ENCODE results near the gene PROKR1. TPM values are rescaled to one million over a fixed set of nuclear protein-coding genes. Genes with fewer than 3 reads are reported as not detected.

Gene PROKR1
- polyA plus RNA-seq, 2 donors, result 0.01 to 0.02 TPM

- Histone ChIP-seq H3K36me3 (ENCODE audit: control insufficient read depth in 2 of 2, insufficient read depth in 2 of 2, low read length in 1 of 2) (no peaks in the 10 kb centered on the region), H3K27ac (ENCODE audit: low read depth in 2 of 2, low read length in 1 of 2) (no peak overlapping the region), H3K4me1 (ENCODE audit: control insufficient read depth in 2 of 2, insufficient read depth in 2 of 2, low read length in 1 of 2) (no peaks in the 10 kb centered on the region), H3K9me3 (ENCODE audit: control insufficient read depth in 2 of 2, insufficient read depth in 1 of 2, low read depth in 1 of 2, low read length in 1 of 2) (no peaks in the 10 kb centered on the region), H3K4me3 (ENCODE audit: low read depth in 1 of 2, low read length in 2 of 2) (no peak overlapping the region), H3K27me3 (ENCODE audit: control insufficient read depth in 1 of 2, insufficient read depth in 2 of 2, low read length in 2 of 2) (no peaks in the 10 kb centered on the region)
- WGBS, 2 donors, result 62 to 75% methylated on average over 7 of the region's 7 CpGs
Observed at GRCh38 chr2:68689553-68690537, 46.5 kb downstream of the PROKR1 start.

- WGBS, 2 donors, result 75 to 84% methylated on average over 3 of the region's 3 CpGs
- Histone ChIP-seq H3K4me3 (ENCODE audit: low read depth in 1 of 2, low read length in 2 of 2) (no peak overlapping the region), H3K27ac (ENCODE audit: low read depth in 2 of 2, low read length in 1 of 2) (no peak overlapping the region), H3K4me1 (ENCODE audit: control insufficient read depth in 2 of 2, insufficient read depth in 2 of 2, low read length in 1 of 2) (no peaks in the 10 kb centered on the region), H3K9me3 (ENCODE audit: control insufficient read depth in 2 of 2, insufficient read depth in 1 of 2, low read depth in 1 of 2, low read length in 1 of 2) (no peaks in the 10 kb centered on the region), H3K27me3 (ENCODE audit: control insufficient read depth in 1 of 2, insufficient read depth in 2 of 2, low read length in 2 of 2) (no peaks in the 10 kb centered on the region), H3K36me3 (ENCODE audit: control insufficient read depth in 2 of 2, insufficient read depth in 2 of 2, low read length in 1 of 2) (no peaks in the 10 kb centered on the region)
Observed at GRCh38 chr2:68690851-68691250, 47.5 kb downstream of the PROKR1 start.

DNA sequence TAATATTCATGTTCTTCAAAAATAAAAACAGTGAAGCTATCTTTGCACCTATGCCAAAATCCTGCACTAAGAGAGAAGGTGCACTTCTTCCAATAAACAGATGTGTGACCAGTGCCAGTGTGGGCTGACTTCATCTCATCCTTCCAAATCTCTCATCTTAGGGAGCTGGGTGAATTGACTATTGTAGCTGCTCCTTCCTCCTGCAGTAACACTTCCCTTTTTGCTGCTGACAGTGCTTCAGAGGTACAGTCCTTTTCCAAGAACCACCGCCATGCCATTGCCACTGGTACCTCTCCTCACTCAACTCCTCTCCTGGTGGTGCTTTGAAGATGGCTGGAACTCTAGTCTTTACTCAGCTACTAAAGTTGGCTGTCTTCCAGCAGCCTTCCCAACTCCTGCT, 49.1 kb downstream of the PROKR1 start:
- H3K27ac ChIP-seq (ENCODE audit: low read depth in 2 of 2, low read length in 1 of 2), result no peak overlapping the region
- WGBS, 2 donors, result 75 to 91% methylated on average over 1 of the region's 1 CpG

DNA sequence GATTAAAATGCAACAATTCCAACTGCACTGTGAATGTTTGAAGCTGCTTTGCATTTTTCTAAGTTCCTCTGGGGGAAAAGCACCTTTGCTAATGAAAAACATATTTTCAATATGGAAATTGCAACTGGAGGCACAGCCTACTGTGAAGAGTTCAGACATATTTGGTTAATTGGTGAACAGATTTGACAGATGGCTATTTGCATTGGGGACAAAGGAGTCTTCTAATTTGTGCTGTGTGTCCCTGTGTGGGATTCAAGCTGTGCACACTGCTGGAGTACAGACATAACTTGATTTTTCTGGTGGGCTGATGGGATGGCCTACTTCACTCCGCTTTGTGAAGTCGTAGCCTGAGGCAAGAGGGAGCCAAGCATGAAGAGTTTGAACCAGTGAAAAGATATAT, 50.6 kb downstream of the PROKR1 start:
- Histone ChIP-seq H3K27me3 (ENCODE audit: control insufficient read depth in 1 of 2, insufficient read depth in 2 of 2, low read length in 2 of 2) (no peaks in the 10 kb centered on the region), H3K9me3 (ENCODE audit: control insufficient read depth in 2 of 2, insufficient read depth in 1 of 2, low read depth in 1 of 2, low read length in 1 of 2) (no peaks in the 10 kb centered on the region), H3K4me3 (ENCODE audit: low read depth in 1 of 2, low read length in 2 of 2) (no peak overlapping the region), H3K4me1 (ENCODE audit: control insufficient read depth in 2 of 2, insufficient read depth in 2 of 2, low read length in 1 of 2) (no peaks in the 10 kb centered on the region), H3K27ac (ENCODE audit: low read depth in 2 of 2, low read length in 1 of 2) (no peak overlapping the region), H3K36me3 (ENCODE audit: control insufficient read depth in 2 of 2, insufficient read depth in 2 of 2, low read length in 1 of 2) (no peaks in the 10 kb centered on the region)
- WGBS, 2 donors, result 90 to 94% methylated on average over 2 of the region's 2 CpGs

More for the DNA sequence above, 49.1 kb downstream of the PROKR1 start:
- H3K27me3 ChIP-seq (ENCODE audit: control insufficient read depth in 1 of 2, insufficient read depth in 2 of 2, low read length in 2 of 2), result no peaks in the 10 kb centered on the region
- H3K4me3 ChIP-seq (ENCODE audit: low read depth in 1 of 2, low read length in 2 of 2), result no peak overlapping the region
- H3K4me1 ChIP-seq (ENCODE audit: control insufficient read depth in 2 of 2, insufficient read depth in 2 of 2, low read length in 1 of 2), result no peaks in the 10 kb centered on the region
- H3K36me3 ChIP-seq (ENCODE audit: control insufficient read depth in 2 of 2, insufficient read depth in 2 of 2, low read length in 1 of 2), result no peaks in the 10 kb centered on the region
- H3K9me3 ChIP-seq (ENCODE audit: control insufficient read depth in 2 of 2, insufficient read depth in 1 of 2, low read depth in 1 of 2, low read length in 1 of 2), result no peaks in the 10 kb centered on the region

- Histone ChIP-seq H3K27me3 (ENCODE audit: control insufficient read depth in 1 of 2, insufficient read depth in 2 of 2, low read length in 2 of 2) (no peaks in the 10 kb centered on the region), H3K4me3 (ENCODE audit: low read depth in 1 of 2, low read length in 2 of 2) (no peak overlapping the region), H3K9me3 (ENCODE audit: control insufficient read depth in 2 of 2, insufficient read depth in 1 of 2, low read depth in 1 of 2, low read length in 1 of 2) (no peaks in the 10 kb centered on the region), H3K27ac (ENCODE audit: low read depth in 2 of 2, low read length in 1 of 2) (no peak overlapping the region), H3K36me3 (ENCODE audit: control insufficient read depth in 2 of 2, insufficient read depth in 2 of 2, low read length in 1 of 2) (no peaks in the 10 kb centered on the region), H3K4me1 (ENCODE audit: control insufficient read depth in 2 of 2, insufficient read depth in 2 of 2, low read length in 1 of 2) (peaks cover 0 to 3% of the 10 kb centered on the region in 2 donors)
- 91 to 92% methylated on average over 4 of the region's 4 CpGs for WGBS, 2 donors
Observed at GRCh38 chr2:68695971-68696370, 52.6 kb downstream of the PROKR1 start.

DNA sequence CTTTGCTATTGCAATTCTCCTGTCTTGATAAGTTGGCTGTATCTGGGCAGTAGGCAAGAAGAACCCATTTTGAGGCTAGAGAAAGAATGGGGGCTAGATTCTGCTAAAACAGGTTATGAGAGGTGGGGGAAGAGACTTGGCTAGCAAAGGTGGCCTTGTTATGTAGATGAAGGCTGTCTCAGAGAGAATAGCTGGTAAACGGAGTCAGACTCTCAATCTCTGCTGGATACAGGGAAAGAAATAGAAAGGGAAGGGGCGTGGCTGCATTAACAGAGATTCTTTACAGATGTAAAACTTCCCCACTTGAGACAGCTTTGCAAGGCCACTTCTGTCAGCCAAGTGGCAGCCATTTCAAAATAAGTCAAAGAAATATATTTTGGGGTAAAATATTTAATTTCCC, 53.2 kb downstream of the PROKR1 start:
- H3K36me3 ChIP-seq (ENCODE audit: control insufficient read depth in 2 of 2, insufficient read depth in 2 of 2, low read length in 1 of 2), result no peaks in the 10 kb centered on the region
- no peaks in the 10 kb centered on the region for H3K27me3 ChIP-seq (ENCODE audit: control insufficient read depth in 1 of 2, insufficient read depth in 2 of 2, low read length in 2 of 2)
- WGBS, 2 donors, result 88 to 89% methylated on average over 2 of the region's 2 CpGs
- peaks cover 0 to 3% of the 10 kb centered on the region in 2 donors for H3K4me1 ChIP-seq (ENCODE audit: control insufficient read depth in 2 of 2, insufficient read depth in 2 of 2, low read length in 1 of 2)
- H3K4me3 ChIP-seq (ENCODE audit: low read depth in 1 of 2, low read length in 2 of 2), result no peak overlapping the region
- H3K9me3 ChIP-seq (ENCODE audit: control insufficient read depth in 2 of 2, insufficient read depth in 1 of 2, low read depth in 1 of 2, low read length in 1 of 2), result no peaks in the 10 kb centered on the region
- no peak overlapping the region for H3K27ac ChIP-seq (ENCODE audit: low read depth in 2 of 2, low read length in 1 of 2)

DNA sequence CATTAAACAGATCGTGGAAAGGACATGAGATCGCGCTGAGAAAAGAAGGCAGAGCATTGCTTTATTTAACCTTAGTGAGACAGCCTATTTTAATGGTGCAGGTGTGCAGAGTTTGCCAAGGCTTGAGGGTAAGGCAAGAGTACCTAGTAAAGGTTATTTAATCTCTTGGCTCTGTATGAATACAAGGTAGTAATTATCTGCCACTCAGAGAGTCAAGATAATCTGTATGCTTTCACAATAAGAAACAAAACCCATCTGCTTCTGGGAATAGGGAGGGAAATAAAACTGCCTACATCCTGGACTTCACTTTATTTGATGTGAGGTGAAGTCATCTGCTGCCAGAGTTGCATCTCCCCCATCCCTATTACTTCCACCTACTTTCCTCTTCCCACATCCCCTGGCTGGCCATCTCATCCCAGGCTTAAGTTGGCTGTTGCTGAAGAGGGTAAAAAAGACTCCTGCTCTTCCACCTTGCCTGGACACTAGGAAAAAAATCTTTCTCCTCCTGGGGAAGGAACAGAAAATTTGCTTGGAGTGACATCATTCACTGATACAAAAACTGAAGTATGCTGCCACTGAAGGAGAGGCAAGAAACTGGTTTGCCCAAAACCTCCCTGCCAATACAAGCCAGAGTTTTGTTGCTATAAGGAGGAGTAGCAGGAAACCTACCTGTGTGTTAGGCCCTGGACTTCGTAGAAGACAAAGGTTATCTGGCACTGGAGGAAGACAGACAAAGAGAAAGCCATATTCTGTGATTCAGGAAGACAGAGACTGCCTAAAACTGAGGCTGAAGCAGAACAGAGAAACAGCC, 55.4 kb downstream of the PROKR1 start:
- H3K4me1 ChIP-seq (ENCODE audit: control insufficient read depth in 2 of 2, insufficient read depth in 2 of 2, low read length in 1 of 2), result peaks cover 0 to 3% of the 10 kb centered on the region in 2 donors
- 44 to 73% methylated on average over 4 of the region's 4 CpGs for WGBS, 2 donors
- no peaks in the 10 kb centered on the region for H3K27me3 ChIP-seq (ENCODE audit: control insufficient read depth in 1 of 2, insufficient read depth in 2 of 2, low read length in 2 of 2)
- no peaks in the 10 kb centered on the region for H3K36me3 ChIP-seq (ENCODE audit: control insufficient read depth in 2 of 2, insufficient read depth in 2 of 2, low read length in 1 of 2)
- H3K4me3 ChIP-seq (ENCODE audit: low read depth in 1 of 2, low read length in 2 of 2), result no peak overlapping the region
- peak overlapping the region; percentile 29 to 88 for H3K27ac ChIP-seq (ENCODE audit: low read depth in 2 of 2, low read length in 1 of 2)
- H3K9me3 ChIP-seq (ENCODE audit: control insufficient read depth in 2 of 2, insufficient read depth in 1 of 2, low read depth in 1 of 2, low read length in 1 of 2), result no peaks in the 10 kb centered on the region

- Histone ChIP-seq H3K4me1 (ENCODE audit: control insufficient read depth in 2 of 2, insufficient read depth in 2 of 2, low read length in 1 of 2) (peaks cover 0 to 3% of the 10 kb centered on the region in 2 donors), H3K9me3 (ENCODE audit: control insufficient read depth in 2 of 2, insufficient read depth in 1 of 2, low read depth in 1 of 2, low read length in 1 of 2) (no peaks in the 10 kb centered on the region), H3K27ac (ENCODE audit: low read depth in 2 of 2, low read length in 1 of 2) (no peak overlapping the region), H3K36me3 (ENCODE audit: control insufficient read depth in 2 of 2, insufficient read depth in 2 of 2, low read length in 1 of 2) (no peaks in the 10 kb centered on the region), H3K4me3 (ENCODE audit: low read depth in 1 of 2, low read length in 2 of 2) (no peak overlapping the region), H3K27me3 (ENCODE audit: control insufficient read depth in 1 of 2, insufficient read depth in 2 of 2, low read length in 2 of 2) (no peaks in the 10 kb centered on the region)
- 90 to 96% methylated on average over 2 of the region's 2 CpGs for WGBS, 2 donors
Observed at GRCh38 chr2:68700560-68700959, 57.2 kb downstream of the PROKR1 start.

- WGBS, 2 donors, result 83 to 92% methylated on average over 3 of the region's 3 CpGs
- peaks cover 0 to 3% of the 10 kb centered on the region in 2 donors for H3K4me1 ChIP-seq (ENCODE audit: control insufficient read depth in 2 of 2, insufficient read depth in 2 of 2, low read length in 1 of 2)
- H3K9me3 ChIP-seq (ENCODE audit: control insufficient read depth in 2 of 2, insufficient read depth in 1 of 2, low read depth in 1 of 2, low read length in 1 of 2), result no peaks in the 10 kb centered on the region
- no peaks in the 10 kb centered on the region for H3K36me3 ChIP-seq (ENCODE audit: control insufficient read depth in 2 of 2, insufficient read depth in 2 of 2, low read length in 1 of 2)
- H3K27ac ChIP-seq (ENCODE audit: low read depth in 2 of 2, low read length in 1 of 2), result no peak overlapping the region
- H3K4me3 ChIP-seq (ENCODE audit: low read depth in 1 of 2, low read length in 2 of 2), result no peak overlapping the region
- H3K27me3 ChIP-seq (ENCODE audit: control insufficient read depth in 1 of 2, insufficient read depth in 2 of 2, low read length in 2 of 2), result no peaks in the 10 kb centered on the region
Observed at GRCh38 chr2:68706637-68707036, 63.3 kb downstream of the PROKR1 start.

Data from esophagus (tissue), 2 donors.